ENCODE measurements around the gene HPN. TPM values are rescaled to one million over a fixed set of nuclear protein-coding genes. Genes with fewer than 3 reads are reported as not detected.
"Not testable (repeated sequence)": the region's sequence is repeated elsewhere in the genome, so short reads cannot be mapped to it uniquely, and the experiment has no call there.

HPN gene
- total RNA-seq, 3 donors from 2014 or later (not counting 1 experiment from before 2014, with no cell fraction given), result not detected

GRCh38 chr19:34995551-34995950 is 46.0 kb upstream of the HPN start:
- no peaks in the 10 kb centered on the region for H3K36me3 ChIP-seq (ENCODE audit: control insufficient read depth, insufficient read depth, low read length)
- 98% methylated on average over 8 of the region's 8 CpGs for WGBS (ENCODE audit: insufficient coverage)
- H3K27ac ChIP-seq (ENCODE audit: low read length), result no peak overlapping the region
- no peak overlapping the region for H3K27ac Mint-ChIP-seq
- H3K27me3 Mint-ChIP-seq (ENCODE audit: low read depth in 2 of 2), result no peaks in the 10 kb centered on the region
- TF ChIP-seq CTCF (IDR thresholded peaks at IDR 0.05), result no peak
- ATAC-seq (no peak), DNase-seq (no peak)
- H3K4me1 ChIP-seq (ENCODE audit: control insufficient read depth, insufficient read depth, low read length), result peaks cover 54% of the 10 kb centered on the region
- intact Hi-C loops (cut with micrococcal nuclease), result no loop called here
- no peak overlapping the region for H3K4me3 Mint-ChIP-seq
- no peaks in the 10 kb centered on the region for H3K27me3 ChIP-seq (ENCODE audit: control insufficient read depth, insufficient read depth, low read length)
- no peak overlapping the region for H3K4me3 ChIP-seq (ENCODE audit: low read length)
- no peaks in the 10 kb centered on the region for H3K9me3 Mint-ChIP-seq
- H3K36me3 Mint-ChIP-seq, result no peaks in the 10 kb centered on the region
- H3K4me1 Mint-ChIP-seq, result peaks cover 27 to 54% of the 10 kb centered on the region in 2 donors
- H3K9me3 ChIP-seq (ENCODE audit: control insufficient read depth, insufficient read depth, low read length), result no peaks in the 10 kb centered on the region

DNA sequence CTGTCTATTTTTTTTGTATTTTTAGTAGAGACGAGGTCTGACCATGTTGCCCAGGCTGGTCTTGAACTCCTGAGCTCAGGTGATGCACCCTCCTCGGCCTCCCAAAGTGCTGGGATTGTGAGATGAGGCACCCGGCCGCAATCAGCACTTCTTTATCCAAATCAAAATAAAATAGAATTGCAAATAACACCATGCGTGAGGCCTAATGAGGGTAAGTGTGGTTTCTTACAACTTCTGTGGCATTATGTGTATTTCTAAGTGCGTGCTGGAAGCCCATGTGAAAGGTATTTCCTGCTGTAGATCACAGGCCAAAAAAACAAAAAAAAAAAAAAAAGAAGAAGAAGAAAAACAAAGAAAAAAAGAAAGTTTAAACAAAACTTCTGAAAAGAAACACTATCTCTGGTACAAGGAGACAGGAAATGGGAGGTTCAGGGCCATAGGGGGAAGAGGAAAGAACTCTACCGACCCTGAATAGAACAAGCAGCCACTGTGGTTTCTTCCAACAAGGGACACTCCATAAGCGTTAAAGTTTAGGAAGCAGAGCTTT is 44.4 kb upstream of the HPN start:
- ATAC-seq, result no peak
- Mint-ChIP-seq H3K9me3 (no peaks in the 10 kb centered on the region), H3K36me3 (no peaks in the 10 kb centered on the region), H3K27ac (peak overlapping the region; percentile 86 to 90), H3K4me3 (peak overlapping the region; percentile 89), H3K4me1 (peaks cover 34 to 63% of the 10 kb centered on the region in 2 donors), H3K27me3 (ENCODE audit: low read depth in 2 of 2) (no peaks in the 10 kb centered on the region)
- Histone ChIP-seq H3K4me1 (ENCODE audit: control insufficient read depth, insufficient read depth, low read length) (peaks cover 68% of the 10 kb centered on the region), H3K27me3 (ENCODE audit: control insufficient read depth, insufficient read depth, low read length) (no peaks in the 10 kb centered on the region), H3K36me3 (ENCODE audit: control insufficient read depth, insufficient read depth, low read length) (no peaks in the 10 kb centered on the region), H3K9me3 (ENCODE audit: control insufficient read depth, insufficient read depth, low read length) (no peaks in the 10 kb centered on the region), H3K4me3 (ENCODE audit: low read length) (no peak overlapping the region), H3K27ac (ENCODE audit: low read length) (peak overlapping the region; percentile 19)
- no peak for TF ChIP-seq CTCF (IDR thresholded peaks at IDR 0.05)
- WGBS (ENCODE audit: insufficient coverage), result 23% methylated on average over 3 of the region's 8 CpGs
- intact Hi-C loops (cut with micrococcal nuclease), result no loop called here
- DNase-seq, result peak in 1 of 2 donors; percentile 75

DNA sequence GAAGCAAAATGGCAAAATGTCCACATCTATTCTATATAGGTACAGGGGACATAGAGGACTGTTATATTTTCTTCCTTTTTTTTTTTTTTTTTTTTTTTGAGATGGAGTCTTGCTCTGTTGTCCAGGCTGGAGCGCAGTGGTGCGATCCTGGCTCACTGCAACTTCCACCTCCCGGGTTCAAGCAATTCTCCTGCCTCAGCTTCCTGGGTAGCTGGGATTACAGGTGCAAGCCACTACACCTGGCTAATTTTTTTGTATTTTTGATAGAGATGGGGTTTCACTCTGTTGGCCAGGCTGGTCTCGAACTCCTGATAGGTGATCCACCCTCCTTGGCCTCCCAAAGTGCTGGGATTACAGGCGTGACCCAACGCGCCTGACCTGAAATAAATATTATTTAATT is 43.3 kb upstream of the HPN start:
- H3K27ac ChIP-seq (ENCODE audit: low read length); H3K36me3 Mint-ChIP-seq; H3K9me3 Mint-ChIP-seq; H3K27me3 Mint-ChIP-seq (ENCODE audit: low read depth in 2 of 2); H3K27me3 ChIP-seq (ENCODE audit: control insufficient read depth, insufficient read depth, low read length); ATAC-seq; H3K4me3 ChIP-seq (ENCODE audit: low read length); H3K36me3 ChIP-seq (ENCODE audit: control insufficient read depth, insufficient read depth, low read length); H3K9me3 ChIP-seq (ENCODE audit: control insufficient read depth, insufficient read depth, low read length); DNase-seq; intact Hi-C loops (cut with micrococcal nuclease): not testable (repeated sequence)
- H3K4me3 Mint-ChIP-seq, result peak overlapping the region; percentile 89
- WGBS (ENCODE audit: insufficient coverage), result no CpG with 5 or more reads among the region's 7 CpGs
- peak overlapping the region in 1 of 2 donors; percentile 92 for H3K27ac Mint-ChIP-seq
- peaks cover 79% of the 10 kb centered on the region for H3K4me1 ChIP-seq (ENCODE audit: control insufficient read depth, insufficient read depth, low read length)
- H3K4me1 Mint-ChIP-seq, result peaks cover 42 to 67% of the 10 kb centered on the region in 2 donors

DNA sequence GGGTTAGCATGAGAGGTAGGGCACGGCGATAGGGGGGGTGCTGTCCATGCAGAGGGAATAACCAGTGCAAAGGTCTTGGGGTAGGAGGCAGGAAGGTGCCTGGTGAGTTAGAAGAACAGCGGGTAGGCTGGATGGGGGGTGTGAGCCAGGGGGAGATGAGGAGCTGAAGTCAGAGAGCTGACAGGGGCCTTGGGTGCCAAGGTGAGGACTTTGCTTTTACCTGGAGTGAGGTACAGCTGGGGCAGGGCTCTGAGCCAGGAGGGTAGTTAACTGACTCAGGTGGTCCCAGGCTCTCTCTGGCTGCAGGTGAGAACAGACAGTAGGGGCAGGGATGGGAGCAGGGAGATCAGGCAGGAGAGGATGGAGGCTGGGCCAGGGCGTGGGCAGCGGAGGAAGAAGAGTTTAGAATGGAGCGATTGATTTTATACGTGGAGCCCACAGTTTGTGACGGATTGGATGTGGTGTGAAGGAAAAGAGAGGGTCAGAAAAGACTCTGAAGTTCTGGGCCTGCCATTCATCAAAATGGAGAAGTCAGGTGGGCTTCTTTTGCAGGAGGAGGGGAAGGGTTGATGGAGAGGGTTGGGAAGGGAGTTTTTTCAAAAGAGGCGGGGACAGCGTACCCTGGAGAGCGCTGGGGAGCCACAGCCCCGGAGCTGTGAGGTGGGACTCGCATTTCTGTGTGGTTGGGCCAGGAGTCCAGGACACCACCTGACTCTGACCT is 42.6 kb upstream of the HPN start:
- Histone ChIP-seq H3K27ac (ENCODE audit: low read length) (peak overlapping the region; percentile 94), H3K27me3 (ENCODE audit: control insufficient read depth, insufficient read depth, low read length) (no peaks in the 10 kb centered on the region), H3K9me3 (ENCODE audit: control insufficient read depth, insufficient read depth, low read length) (no peaks in the 10 kb centered on the region), H3K4me3 (ENCODE audit: low read length) (no peak overlapping the region), H3K4me1 (ENCODE audit: control insufficient read depth, insufficient read depth, low read length) (peaks cover 82% of the 10 kb centered on the region), H3K36me3 (ENCODE audit: control insufficient read depth, insufficient read depth, low read length) (peaks cover 2% of the 10 kb centered on the region)
- 68% methylated on average over 13 of the region's 13 CpGs for WGBS (ENCODE audit: insufficient coverage)
- ATAC-seq, result no peak
- Mint-ChIP-seq H3K36me3 (no peaks in the 10 kb centered on the region), H3K27me3 (ENCODE audit: low read depth in 2 of 2) (no peaks in the 10 kb centered on the region), H3K4me3 (peak overlapping the region; percentile 72), H3K27ac (peak overlapping the region; percentile 83 to 92), H3K4me1 (peaks cover 49 to 71% of the 10 kb centered on the region in 2 donors), H3K9me3 (no peaks in the 10 kb centered on the region)
- DNase-seq, result no peak
- intact Hi-C loops (cut with micrococcal nuclease), result no loop called here
- TF ChIP-seq CTCF (IDR thresholded peaks at IDR 0.05), result no peak
